HEK293T (cell line): ENCODE data around the gene MAPKAPK5.

Source experiments
- FOXA1 ChIP-seq: fragments of 450-650 bp; IDR thresholded peaks from 2 replicates; pipeline ENCODE4 v1.6.1; 2016; ENCODE audit warnings: mild to moderate bottlenecking
- FOXM1 ChIP-seq: fragments of 450-650 bp; IDR thresholded peaks from 2 replicates; pipeline ENCODE4 v1.6.1; 2017; ENCODE audit warnings: mild to moderate bottlenecking, borderline replicate concordance
- LEF1 ChIP-seq: fragments of 450-650 bp; IDR thresholded peaks from 2 replicates; pipeline ENCODE4 v1.6.1; 2017; ENCODE audit warnings: mild to moderate bottlenecking, borderline replicate concordance
- NFRKB ChIP-seq: fragments of 450-650 bp; IDR thresholded peaks from 2 replicates; pipeline ENCODE4 v1.6.1; 2016; ENCODE audit warnings: mild to moderate bottlenecking, moderate library complexity
- SP1 ChIP-seq: fragments of 450-650 bp; IDR thresholded peaks from 2 replicates; pipeline ENCODE4 v1.6.1; 2017

- TF ChIP-seq LEF1 (no peak), FOXA1 (no peak), FOXM1 (no peak), SP1 (no peak), NFRKB (no peak)
Observed at GRCh38 chr12:111901182-111901581, 59.2 kb downstream of the MAPKAPK5 start.
